HepG2 (cell line): Measurements from ENCODE around the gene CDR2L. TPM values are rescaled to one million over a fixed set of nuclear protein-coding genes. Genes with fewer than 3 reads are reported as not detected.

Experiments used
- AGO1 ChIP-seq: fragments of 200-400 bp; formaldehyde crosslinking; IDR thresholded peaks from 2 replicates; pipeline ENCODE4 v1.6.1; 2017; ENCODE audit warnings: mild to moderate bottlenecking, low read depth, low read length, moderate library complexity; ENCODE audit not compliant: poor library complexity, severe bottlenecking
- DZIP1 ChIP-seq: sonication (generic); formaldehyde crosslinking; IDR thresholded peaks from 2 replicates; pipeline ENCODE4 v1.5.0; 2020; ENCODE audit warnings: mild to moderate bottlenecking, missing genetic modification reagents
- E2F1 ChIP-seq: sonication (generic); formaldehyde crosslinking; IDR thresholded peaks from 2 replicates; pipeline ENCODE4 v1.5.0; 2020; ENCODE audit warnings: missing genetic modification reagents
- FOXO4 ChIP-seq: sonication (generic); formaldehyde crosslinking; conservative IDR thresholded peaks from 2 replicates; pipeline ENCODE4 v1.8.1; 2023; ENCODE audit warnings: missing genetic modification reagents
- GMEB2 ChIP-seq: IDR thresholded peaks from 2 replicates; pipeline ENCODE4 v1.6.1; 2016; ENCODE audit warnings: missing biosample characterization, missing genetic modification reagents, low read depth
- HIVEP1 ChIP-seq: sonication (generic); formaldehyde crosslinking; IDR thresholded peaks from 2 replicates; pipeline ENCODE4 v1.4.0; 2020; ENCODE audit warnings: mild to moderate bottlenecking, missing genetic modification reagents
- LBX2 ChIP-seq: sonication (generic); formaldehyde crosslinking; IDR thresholded peaks from 2 replicates; pipeline ENCODE4 v1.5.0; 2020; ENCODE audit warnings: missing genetic modification reagents, mild to moderate bottlenecking, borderline replicate concordance
- MED13 ChIP-seq: sonication (generic); formaldehyde crosslinking; IDR thresholded peaks from 2 replicates; pipeline ENCODE4 v1.5.0; 2020; ENCODE audit warnings: missing genetic modification reagents
- MZF1 ChIP-seq: sonication (generic); formaldehyde crosslinking; IDR thresholded peaks from 2 replicates; pipeline ENCODE4 v1.8.1; 2023; ENCODE audit warnings: mild to moderate bottlenecking, missing genetic modification reagents, borderline replicate concordance
- NCOR1 ChIP-seq: fragments of 200-600 bp; sonication (generic); IDR thresholded peaks from 2 replicates; pipeline ENCODE4 v1.7.0; 2017; ENCODE audit warnings: antibody characterized with exemption, low read length, borderline replicate concordance
- NFKB2 ChIP-seq: sonication (generic); formaldehyde crosslinking; IDR thresholded peaks from 2 replicates; pipeline ENCODE4 v1.4.0; 2020; ENCODE audit warnings: missing genetic modification reagents, borderline replicate concordance
- RXRA ChIP-seq: sonication (generic); formaldehyde crosslinking; IDR thresholded peaks from 2 replicates; pipeline ENCODE4 v1.5.1; 2020; ENCODE audit warnings: missing genetic modification reagents
- SOX5 ChIP-seq: IDR thresholded peaks from 2 replicates; pipeline ENCODE4 v1.6.1; 2016; ENCODE audit warnings: borderline replicate concordance
- ZBTB44 ChIP-seq: sonication (generic); formaldehyde crosslinking; IDR thresholded peaks from 2 replicates; pipeline ENCODE4 v1.4.0; 2020; ENCODE audit warnings: missing genetic modification reagents
- ZGPAT ChIP-seq: IDR thresholded peaks from 2 replicates; pipeline ENCODE4 v1.6.1; 2016; ENCODE audit warnings: mild to moderate bottlenecking
- ZNF121 ChIP-seq: sonication (generic); formaldehyde crosslinking; IDR thresholded peaks from 2 replicates; pipeline ENCODE4 v1.5.0; 2020; ENCODE audit warnings: mild to moderate bottlenecking, missing genetic modification reagents
- ZNF768 ChIP-seq: sonication (generic); formaldehyde crosslinking; IDR thresholded peaks from 2 replicates; pipeline ENCODE4 v1.4.0; 2020; ENCODE audit warnings: missing genetic modification reagents
- ZSCAN21 ChIP-seq: sonication (generic); formaldehyde crosslinking; IDR thresholded peaks from 2 replicates; pipeline ENCODE4 v1.8.0; 2022; ENCODE audit warnings: mild to moderate bottlenecking, missing genetic modification reagents, moderate library complexity, borderline replicate concordance
- polyA plus RNA-seq, 8 experiments: library from polyadenylated mRNA; depleted of rRNA in 3 of 8; stranded (reverse) in 7 of 8; unstranded in 1 of 8; fragments of >200 nt; fragmentation: Illumina TruSeq in 4 of 8; extraction: Trizol in 4 of 8; gene quantifications; 2 replicates each; pipeline versions ENCODE4 v1.2.1 to v1.2.3, GENCODE V29; 2011 to 2016; ENCODE audit warnings: low read depth in 4 of 8, missing spikeins in 1 of 8, mixed read lengths in 1 of 8; ENCODE audit not compliant: insufficient read depth in 1 of 8
- total RNA-seq, 5 experiments: library from RNA; depleted of rRNA; stranded (reverse); fragments of >200 nt; fragmentation: Illumina TruSeq; extraction: Trizol; gene quantifications; 2 replicates each; pipeline ENCODE4 v1.2.3, GENCODE V29; 2016; ENCODE audit warnings: low read depth in 1 of 5

CDR2L gene
- total and polyA plus RNA-seq, 2 of the 13 experiments (the other 11 are each of a cell fraction or from before 2014, with no cell fraction given): 1.9 to 2.1 TPM

GRCh38 chr17:74971842-74972106, 15.7 kb upstream of the CDR2L start (continued):
- no peak for TF ChIP-seq GMEB2 (CRISPR knock-in tag)
- no peak for TF ChIP-seq AGO1
- no peak for TF ChIP-seq SOX5 (CRISPR knock-in tag)
- TF ChIP-seq MZF1 (CRISPR knock-in tag): no peak
- no peak for TF ChIP-seq ZGPAT (CRISPR knock-in tag)
- no peak for TF ChIP-seq E2F1 (CRISPR knock-in tag)
- TF ChIP-seq FOXO4 (CRISPR knock-in tag): no peak
- TF ChIP-seq HIVEP1 (CRISPR knock-in tag): no peak
- TF ChIP-seq ZBTB44 (CRISPR knock-in tag): 0 out of 2 replicates have a peak, but pooled peaks have one; percentile 15
- no peak for TF ChIP-seq ZNF768 (CRISPR knock-in tag)
- TF ChIP-seq LBX2: no peak
- TF ChIP-seq MED13 (CRISPR knock-in tag): no peak
- peak; percentile 25; the same call in 1 of the 2 replicates for TF ChIP-seq NFKB2 (CRISPR knock-in tag)
- TF ChIP-seq RXRA (CRISPR knock-in tag): no peak; the same call in 1 of the 2 replicates
- 0 out of 2 replicates have a peak, but pooled peaks have one; percentile 19 for TF ChIP-seq DZIP1 (CRISPR knock-in tag)
- TF ChIP-seq NCOR1: no peak
- TF ChIP-seq ZNF121: no peak
- 0 out of 2 replicates have a peak, but pooled peaks have one; percentile 54 for TF ChIP-seq ZSCAN21 (CRISPR knock-in tag)
